A549 (cell line): Measurements from ENCODE around the gene UGT1A10. TPM values are rescaled to one million over a fixed set of nuclear protein-coding genes. Genes with fewer than 3 reads are reported as not detected.
"Not testable (repeated sequence)": the region's sequence is repeated elsewhere in the genome, so short reads cannot be mapped to it uniquely, and the experiment has no call there.

Experiments used
- ATAC-seq, 2 experiments: fragments of 200-7000 bp in 1 of 2; fragments of >200 bp in 1 of 2; cut with Nextera tagmentation in 1 of 2; cut with Tn5 transposase in 1 of 2; 3 replicates each; pipeline versions ENCODE4 v1.8.0 to v1.9.1; 2018 to 2020; ENCODE audit warnings: mild to moderate bottlenecking in 1 of 2, moderate library complexity in 1 of 2
- CTCF ChIA-PET: fragments of 300-600 bp; sonication (Branson Sonifier 250); formaldehyde crosslinking; extraction: SDS; loops from one replicate; lab custom pipeline; 2021; ENCODE audit warnings: antibody characterized with exemption, inconsistent platforms; lab: Yijun Ruan, JAX
- POLR2A ChIA-PET: fragments of 350-600 bp; formaldehyde crosslinking; extraction: SDS; loops from one replicate; lab custom pipeline; 2021; ENCODE audit warnings: antibody characterized with exemption, inconsistent platforms; lab: Yijun Ruan, JAX
- DNase-seq, 2 experiments: peaks; one replicate each; pipeline versions ENCODE4 v3.0.0 to v3.0.0-alpha.2; 2011 to 2016; ENCODE audit warnings: low read depth in 1 of 2, low spot score in 1 of 2
- FAIRE-seq: peaks from 2 replicates; lab custom pipeline; 2011; peaks lifted over from hg19 to GRCh38; lab: Jason Lieb, UNC
- H3K27ac ChIP-seq, 2 experiments: fragments of >200 bp; sonication (Bioruptor Twin); formaldehyde crosslinking; 3 replicates each; pipeline ENCODE4 v1.5.1; 2016 to 2017
- H3K4me1 ChIP-seq: fragments of >200 bp; sonication (Bioruptor Twin); formaldehyde crosslinking; 3 replicates; pipeline ENCODE4 v1.6.1; 2016
- H3K4me2 ChIP-seq: fragments of >200 bp; sonication (Bioruptor Twin); formaldehyde crosslinking; 3 replicates; pipeline ENCODE4 v1.6.1; 2016
- H3K4me3 ChIP-seq: fragments of >200 bp; sonication (Bioruptor Twin); formaldehyde crosslinking; 3 replicates; pipeline ENCODE4 v1.5.1; 2016
- H3K9me3 ChIP-seq: fragments of >200 bp; sonication (Bioruptor Twin); formaldehyde crosslinking; 3 replicates; pipeline ENCODE4 v1.6.1; 2016
- CBX2 ChIP-seq: fragments of 200-600 bp; sonication (generic); IDR thresholded peaks from 2 replicates; pipeline ENCODE4 v1.6.1; 2016; ENCODE audit warnings: low read depth, mild to moderate bottlenecking, borderline replicate concordance
- CHD4 ChIP-seq: fragments of 200-600 bp; sonication (generic); IDR thresholded peaks from 2 replicates; pipeline ENCODE4 v1.6.1; 2016; ENCODE audit warnings: antibody characterized with exemption, mild to moderate bottlenecking, borderline replicate concordance
- GATA3 ChIP-seq: IDR thresholded peaks from 2 replicates; pipeline ENCODE4 v1.6.1; 2012; ENCODE audit warnings: borderline replicate concordance
- HOXB13 ChIP-seq: fragments of 250-450 bp; sonication (Bioruptor Pico); IDR thresholded peaks from 2 replicates; pipeline ENCODE4 v1.5.0; 2020; ENCODE audit warnings: low read depth, mild to moderate bottlenecking, moderate library complexity
- JUN ChIP-seq, 2 experiments: fragments of >200 bp; sonication (Bioruptor Twin); formaldehyde crosslinking; IDR thresholded peaks; 2 replicates in 1 of 2; 3 replicates in 1 of 2; pipeline ENCODE4 v1.6.1; 2016 to 2017
- MAFK ChIP-seq: fragments of 450-650 bp; IDR thresholded peaks from 2 replicates; pipeline ENCODE4 v1.6.1; 2014; ENCODE audit not compliant: partially characterized antibody
- MAZ ChIP-seq: fragments of 150-350 bp; IDR thresholded peaks from 2 replicates; pipeline ENCODE4 v1.6.1; 2014; ENCODE audit warnings: antibody characterized with exemption, low read depth, low read length, borderline replicate concordance
- NPAS2 ChIP-seq: fragments of 250-450 bp; sonication (Bioruptor Pico); IDR thresholded peaks from 2 replicates; pipeline ENCODE4 v1.8.0; 2022; ENCODE audit warnings: mild to moderate bottlenecking, moderate library complexity, borderline replicate concordance
- RARB ChIP-seq: fragments of 250-450 bp; sonication (Bioruptor Pico); IDR thresholded peaks from 2 replicates; pipeline ENCODE4 v1.8.0; 2021; ENCODE audit warnings: mild to moderate bottlenecking, moderate library complexity
- RCOR1 ChIP-seq: fragments of 150-350 bp; IDR thresholded peaks from 2 replicates; pipeline ENCODE4 v1.6.1; 2014; ENCODE audit warnings: antibody characterized with exemption, low read length, low read depth
- TFCP2L1 ChIP-seq: fragments of 250-450 bp; sonication (Bioruptor Pico); IDR thresholded peaks from 2 replicates; pipeline ENCODE4 v1.5.0; 2021; ENCODE audit warnings: mild to moderate bottlenecking
- TP53 ChIP-seq: fragments of 250-450 bp; sonication (Bioruptor Pico); IDR thresholded peaks from 2 replicates; pipeline ENCODE4 v1.5.0; 2021; ENCODE audit warnings: mild to moderate bottlenecking, moderate library complexity
- ZC3H11A ChIP-seq: fragments of 450-650 bp; IDR thresholded peaks from 2 replicates; pipeline ENCODE4 v1.6.1; 2014; ENCODE audit warnings: antibody characterized with exemption, mild to moderate bottlenecking
- ZSCAN20 ChIP-seq: fragments of 250-450 bp; sonication (Bioruptor Pico); IDR thresholded peaks from 2 replicates; pipeline ENCODE4 v1.8.0; 2022; ENCODE audit warnings: mild to moderate bottlenecking, moderate library complexity
- WGBS: methylation state at CpG from one replicate; pipeline ENCODE4 v1.1.6; 2017; ENCODE audit errors: missing lambda C conversion rate; 5-methylcytosine and 5-hydroxymethylcytosine counted together
- polyA plus RNA-seq, 4 experiments: library from polyadenylated mRNA; depleted of rRNA in 3 of 4; stranded (reverse); fragments of >200 nt; fragmentation: RNase III in 1 of 4; extraction: RNeasy Plus Mini Kit Qiagen cat#74134 plus additional on column Dnase treatment in 1 of 4; gene quantifications; 2 replicates in 3 of 4; 3 replicates in 1 of 4; pipeline ENCODE4 v1.2.3, GENCODE V29; 2011 to 2017
- TF ChIP-seq, protein P1 (sequence below): fragments of 250-450 bp; sonication (Bioruptor Pico); IDR thresholded peaks from 2 replicates; pipeline ENCODE4 v1.5.0; 2020; ENCODE audit warnings: low read depth, mild to moderate bottlenecking, moderate library complexity
- TF ChIP-seq, protein P2 (sequence below): fragments of 450-650 bp; IDR thresholded peaks from 2 replicates; pipeline ENCODE4 v1.6.1; 2014; ENCODE audit warnings: antibody characterized with exemption
- TF ChIP-seq, protein P3 (sequence below): fragments of 200-600 bp; sonication (generic); IDR thresholded peaks from 2 replicates; pipeline ENCODE4 v1.6.1; 2016; ENCODE audit warnings: antibody characterized with exemption, mild to moderate bottlenecking, moderate library complexity

The UGT1A10 gene
- polyA plus RNA-seq, 2 of the 4 experiments (the other 2 are of a cell fraction) = 0.10 TPM; not detected in 1

DNA sequence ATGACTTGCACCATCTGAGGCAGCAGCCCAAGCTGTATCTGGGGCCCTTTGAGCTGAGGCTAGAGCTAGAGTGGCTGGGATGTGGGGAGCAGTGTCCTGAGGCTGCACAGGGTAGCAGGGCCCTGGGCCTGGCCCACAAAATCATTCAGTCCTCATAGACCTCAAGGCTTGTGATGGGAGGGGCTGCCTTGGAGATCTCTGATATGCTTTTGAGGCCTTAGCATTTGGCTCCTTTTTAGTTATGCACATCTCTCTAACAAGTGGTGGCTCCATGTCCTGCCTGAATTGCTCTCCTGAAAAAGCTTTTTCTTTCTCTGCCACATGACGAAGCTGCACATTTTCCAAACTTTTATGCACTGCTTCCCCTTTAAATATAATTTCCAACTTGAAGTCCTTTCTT, 30.6 kb upstream of the UGT1A10 start:
- Histone ChIP-seq H3K27ac (peak overlapping the region in 1 of 2 experiments; percentile 33; a peak in 1 of 6 replicates), H3K4me3 (no peak overlapping the region), H3K4me2 (no peak overlapping the region), H3K4me1 (0 out of 3 replicates have a peak, but pooled peaks cover 3% of the 10 kb centered on the region), H3K9me3 (peaks cover 16% of the 10 kb centered on the region)
- ChIA-PET POLR2A (no interaction called here), CTCF (no interaction called here)
- WGBS = 91% methylated on average over 1 of the region's 1 CpG
- ATAC-seq (no peak), DNase-seq (no peak), FAIRE-seq (no peak)
- TF ChIP-seq NPAS2 (CRISPR knock-in tag) (no peak), GATA3 (no peak), CBX2 (no peak), RCOR1 (no peak), ZSCAN20 (CRISPR knock-in tag) (no peak), RARB (CRISPR knock-in tag) (no peak), MAZ (no peak), TFCP2L1 (no peak), TP53 (CRISPR knock-in tag) (no peak), HOXB13 (CRISPR knock-in tag) (no peak), CHD4 (no peak), JUN (IDR thresholded peaks at IDR 0.05) (no peak), ZC3H11A (no peak)
- TF ChIP-seq, protein P1, sequence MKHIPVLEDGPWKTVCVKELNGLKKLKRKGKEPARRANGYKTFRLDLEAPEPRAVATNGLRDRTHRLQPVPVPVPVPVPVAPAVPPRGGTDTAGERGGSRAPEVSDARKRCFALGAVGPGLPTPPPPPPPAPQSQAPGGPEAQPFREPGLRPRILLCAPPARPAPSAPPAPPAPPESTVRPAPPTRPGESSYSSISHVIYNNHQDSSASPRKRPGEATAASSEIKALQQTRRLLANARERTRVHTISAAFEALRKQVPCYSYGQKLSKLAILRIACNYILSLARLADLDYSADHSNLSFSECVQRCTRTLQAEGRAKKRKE (CRISPR knock-in tag) = no peak
- TF ChIP-seq, protein P2, sequence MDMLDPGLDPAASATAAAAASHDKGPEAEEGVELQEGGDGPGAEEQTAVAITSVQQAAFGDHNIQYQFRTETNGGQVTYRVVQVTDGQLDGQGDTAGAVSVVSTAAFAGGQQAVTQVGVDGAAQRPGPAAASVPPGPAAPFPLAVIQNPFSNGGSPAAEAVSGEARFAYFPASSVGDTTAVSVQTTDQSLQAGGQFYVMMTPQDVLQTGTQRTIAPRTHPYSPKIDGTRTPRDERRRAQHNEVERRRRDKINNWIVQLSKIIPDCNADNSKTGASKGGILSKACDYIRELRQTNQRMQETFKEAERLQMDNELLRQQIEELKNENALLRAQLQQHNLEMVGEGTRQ = no peak
- TF ChIP-seq, protein P3, sequence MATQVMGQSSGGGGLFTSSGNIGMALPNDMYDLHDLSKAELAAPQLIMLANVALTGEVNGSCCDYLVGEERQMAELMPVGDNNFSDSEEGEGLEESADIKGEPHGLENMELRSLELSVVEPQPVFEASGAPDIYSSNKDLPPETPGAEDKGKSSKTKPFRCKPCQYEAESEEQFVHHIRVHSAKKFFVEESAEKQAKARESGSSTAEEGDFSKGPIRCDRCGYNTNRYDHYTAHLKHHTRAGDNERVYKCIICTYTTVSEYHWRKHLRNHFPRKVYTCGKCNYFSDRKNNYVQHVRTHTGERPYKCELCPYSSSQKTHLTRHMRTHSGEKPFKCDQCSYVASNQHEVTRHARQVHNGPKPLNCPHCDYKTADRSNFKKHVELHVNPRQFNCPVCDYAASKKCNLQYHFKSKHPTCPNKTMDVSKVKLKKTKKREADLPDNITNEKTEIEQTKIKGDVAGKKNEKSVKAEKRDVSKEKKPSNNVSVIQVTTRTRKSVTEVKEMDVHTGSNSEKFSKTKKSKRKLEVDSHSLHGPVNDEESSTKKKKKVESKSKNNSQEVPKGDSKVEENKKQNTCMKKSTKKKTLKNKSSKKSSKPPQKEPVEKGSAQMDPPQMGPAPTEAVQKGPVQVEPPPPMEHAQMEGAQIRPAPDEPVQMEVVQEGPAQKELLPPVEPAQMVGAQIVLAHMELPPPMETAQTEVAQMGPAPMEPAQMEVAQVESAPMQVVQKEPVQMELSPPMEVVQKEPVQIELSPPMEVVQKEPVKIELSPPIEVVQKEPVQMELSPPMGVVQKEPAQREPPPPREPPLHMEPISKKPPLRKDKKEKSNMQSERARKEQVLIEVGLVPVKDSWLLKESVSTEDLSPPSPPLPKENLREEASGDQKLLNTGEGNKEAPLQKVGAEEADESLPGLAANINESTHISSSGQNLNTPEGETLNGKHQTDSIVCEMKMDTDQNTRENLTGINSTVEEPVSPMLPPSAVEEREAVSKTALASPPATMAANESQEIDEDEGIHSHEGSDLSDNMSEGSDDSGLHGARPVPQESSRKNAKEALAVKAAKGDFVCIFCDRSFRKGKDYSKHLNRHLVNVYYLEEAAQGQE = no peak

DNA sequence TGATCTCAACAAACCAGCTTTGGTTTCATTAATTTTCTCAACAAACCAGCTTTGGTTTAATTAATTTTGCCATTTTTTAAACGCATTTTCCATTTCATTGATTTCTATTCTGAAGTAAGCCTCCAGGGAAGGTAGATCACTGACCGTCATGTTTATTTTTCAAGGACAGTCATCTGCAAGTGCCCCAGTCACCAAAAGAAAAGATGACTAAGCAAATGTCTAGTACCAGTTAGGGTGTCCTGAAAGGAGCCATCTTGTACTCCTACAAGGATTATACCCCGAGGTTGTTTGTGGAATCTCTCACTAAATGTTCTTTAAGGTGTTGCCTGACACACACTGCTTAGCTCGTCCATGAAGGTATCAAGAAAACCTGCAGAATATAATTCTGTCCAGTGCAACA, 25.0 kb upstream of the UGT1A10 start:
- no peak overlapping the region for H3K4me3 ChIP-seq
- H3K4me1 ChIP-seq = 0 out of 3 replicates have a peak, but pooled peaks cover 3% of the 10 kb centered on the region
- DNase-seq (no peak), ATAC-seq (no peak), FAIRE-seq (no peak)
- peak; percentile 68 for TF ChIP-seq MAFK
- no peak for TF ChIP-seq TP53 (CRISPR knock-in tag)
- TF ChIP-seq, protein P2 = no peak
- CTCF ChIA-PET = interaction anchor here (0.6 to 1.2 kb wide), 2 partner anchors 15 to 150 kb away, joined by 4 read pairs; no protein-coding TSS in a partner anchor
- peaks cover 40% of the 10 kb centered on the region; the same call in 2 of the 3 replicates for H3K9me3 ChIP-seq
- POLR2A ChIA-PET = no interaction called here
- H3K27ac ChIP-seq = peak overlapping the region in 1 of 2 experiments; percentile 19; a peak in 1 of 6 replicates
- WGBS = 78% methylated on average over 4 of the region's 4 CpGs
- no peak overlapping the region for H3K4me2 ChIP-seq

DNA sequence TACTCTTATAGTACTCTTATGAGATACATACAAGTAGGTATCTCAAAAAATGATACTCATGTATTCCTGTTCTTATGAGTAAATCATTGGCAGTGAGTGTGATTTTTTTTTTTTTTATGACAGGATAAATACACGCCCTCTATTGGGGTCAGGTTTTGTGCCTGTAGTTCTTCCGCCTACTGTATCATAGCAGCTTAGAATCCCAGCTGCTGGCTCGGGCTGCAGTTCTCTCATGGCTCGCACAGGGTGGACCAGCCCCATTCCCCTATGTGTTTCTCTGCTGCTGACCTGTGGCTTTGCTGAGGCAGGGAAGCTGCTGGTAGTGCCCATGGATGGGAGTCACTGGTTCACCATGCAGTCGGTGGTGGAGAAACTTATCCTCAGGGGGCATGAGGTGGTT, 18.8 kb upstream of the UGT1A10 start, which contains the start of gene UGT1A8:
Gene UGT1A8 (plus strand): TSS at position 158 of the 400 bp plus-strand sequence. CDS start 75 bp downstream, at position 233.
- H3K27ac ChIP-seq, H3K4me1 ChIP-seq, POLR2A ChIA-PET, H3K4me3 ChIP-seq, H3K4me2 ChIP-seq, DNase-seq, FAIRE-seq, ATAC-seq: not testable (repeated sequence)
- peaks cover 19% of the 10 kb centered on the region; the same call in 1 of the 3 replicates for H3K9me3 ChIP-seq
- CTCF ChIA-PET = interaction anchor here (0.6 kb wide), 1 partner anchor 16 kb away, joined by 4 read pairs; no protein-coding TSS in a partner anchor
- WGBS = 86% methylated on average over 5 of the region's 5 CpGs
